ENCODE measurements around the gene PLIN3. TPM values are rescaled to one million over a fixed set of nuclear protein-coding genes. Genes with fewer than 3 reads are reported as not detected.

PLIN3 gene
- total RNA-seq, 1 donor from 2014 or later = 157 TPM

DNA sequence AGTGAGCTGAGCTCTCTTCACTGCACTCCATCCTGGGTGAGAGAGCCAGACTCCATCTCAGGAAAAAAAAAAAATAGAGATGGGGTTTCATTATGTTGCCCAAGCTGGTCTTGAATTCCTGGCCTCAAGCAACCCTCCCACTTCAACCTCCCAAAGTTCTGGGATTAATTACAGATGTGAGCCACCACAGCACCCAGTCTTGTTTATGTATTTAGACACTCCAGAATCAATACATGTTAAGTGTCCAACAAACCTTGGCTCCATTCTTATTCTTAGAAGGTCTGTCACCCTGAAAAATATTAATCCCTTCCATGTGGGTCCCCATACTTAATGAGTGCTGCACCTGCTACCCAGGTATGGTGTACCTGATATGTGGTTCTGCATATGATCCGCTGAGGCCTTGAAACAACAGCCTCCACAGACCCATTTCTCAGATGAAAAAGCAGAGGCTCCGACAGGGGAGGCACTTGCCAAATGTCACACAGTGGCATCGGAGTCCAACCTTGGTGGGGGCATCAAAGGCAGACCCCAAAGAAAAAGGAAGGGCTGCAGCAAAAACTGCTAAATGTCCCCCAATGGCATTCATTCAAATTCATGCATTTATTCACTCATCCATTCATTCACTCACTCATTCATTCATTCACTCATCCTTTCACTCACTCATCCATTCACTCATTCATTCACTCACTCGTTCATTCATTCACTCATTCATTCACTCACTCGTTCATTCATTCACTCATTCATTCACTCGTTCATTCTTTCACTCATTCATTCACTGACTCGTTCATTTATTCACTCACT, 52.6 kb downstream of the PLIN3 start:
- Mint-ChIP-seq H3K9me3 (ENCODE audit: unreplicated experiment) (no peaks in the 10 kb centered on the region), H3K27ac (ENCODE audit: unreplicated experiment) (no peak overlapping the region), H3K27me3 (ENCODE audit: low read depth, unreplicated experiment) (no peaks in the 10 kb centered on the region), H3K36me3 (ENCODE audit: low read depth, unreplicated experiment) (peaks cover 12% of the 10 kb centered on the region), H3K4me1 (ENCODE audit: low read depth, unreplicated experiment) (peaks cover 7% of the 10 kb centered on the region), H3K4me3 (ENCODE audit: unreplicated experiment) (no peak overlapping the region)
- H3K9ac ChIP-seq (ENCODE audit: low read length) = no peak overlapping the region
- H3K27me3 ChIP-seq (ENCODE audit: insufficient read depth, low read length) = no peaks in the 10 kb centered on the region
- DNase-seq (ENCODE audit: low read depth) = peak; percentile 41
- peak overlapping the region; percentile 75 for H3K4me2 ChIP-seq (ENCODE audit: low read length)
- FAIRE-seq = no peak
- no peaks in the 10 kb centered on the region for H4K20me1 ChIP-seq (ENCODE audit: insufficient read depth, low read length)
- H3K4me3 ChIP-seq (ENCODE audit: insufficient read depth, low read depth, low read length) = no peak overlapping the region
- no peak for TF ChIP-seq EZH2 (IDR thresholded peaks at IDR 0.05; ENCODE audit: insufficient read depth, low read length)
- TF ChIP-seq, protein P1, sequence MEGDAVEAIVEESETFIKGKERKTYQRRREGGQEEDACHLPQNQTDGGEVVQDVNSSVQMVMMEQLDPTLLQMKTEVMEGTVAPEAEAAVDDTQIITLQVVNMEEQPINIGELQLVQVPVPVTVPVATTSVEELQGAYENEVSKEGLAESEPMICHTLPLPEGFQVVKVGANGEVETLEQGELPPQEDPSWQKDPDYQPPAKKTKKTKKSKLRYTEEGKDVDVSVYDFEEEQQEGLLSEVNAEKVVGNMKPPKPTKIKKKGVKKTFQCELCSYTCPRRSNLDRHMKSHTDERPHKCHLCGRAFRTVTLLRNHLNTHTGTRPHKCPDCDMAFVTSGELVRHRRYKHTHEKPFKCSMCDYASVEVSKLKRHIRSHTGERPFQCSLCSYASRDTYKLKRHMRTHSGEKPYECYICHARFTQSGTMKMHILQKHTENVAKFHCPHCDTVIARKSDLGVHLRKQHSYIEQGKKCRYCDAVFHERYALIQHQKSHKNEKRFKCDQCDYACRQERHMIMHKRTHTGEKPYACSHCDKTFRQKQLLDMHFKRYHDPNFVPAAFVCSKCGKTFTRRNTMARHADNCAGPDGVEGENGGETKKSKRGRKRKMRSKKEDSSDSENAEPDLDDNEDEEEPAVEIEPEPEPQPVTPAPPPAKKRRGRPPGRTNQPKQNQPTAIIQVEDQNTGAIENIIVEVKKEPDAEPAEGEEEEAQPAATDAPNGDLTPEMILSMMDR (IDR thresholded peaks at IDR 0.05; ENCODE audit: insufficient read depth, low read depth, low read length) = no peak
- no peak overlapping the region for H3K27ac ChIP-seq (ENCODE audit: low read depth, low read length)
- peaks cover 5% of the 10 kb centered on the region for H3K36me3 ChIP-seq (ENCODE audit: insufficient read depth, low read length)
- no peaks in the 10 kb centered on the region for H3K79me2 ChIP-seq (ENCODE audit: insufficient read depth, low read length)
- H2AFZ ChIP-seq (ENCODE audit: low read depth, low read length) = no peak overlapping the region
- peaks cover 11% of the 10 kb centered on the region for H3K4me1 ChIP-seq (ENCODE audit: insufficient read depth, low read length)
- no peaks in the 10 kb centered on the region for H3K9me3 ChIP-seq (ENCODE audit: insufficient read depth, low read depth, low read length)

DNA sequence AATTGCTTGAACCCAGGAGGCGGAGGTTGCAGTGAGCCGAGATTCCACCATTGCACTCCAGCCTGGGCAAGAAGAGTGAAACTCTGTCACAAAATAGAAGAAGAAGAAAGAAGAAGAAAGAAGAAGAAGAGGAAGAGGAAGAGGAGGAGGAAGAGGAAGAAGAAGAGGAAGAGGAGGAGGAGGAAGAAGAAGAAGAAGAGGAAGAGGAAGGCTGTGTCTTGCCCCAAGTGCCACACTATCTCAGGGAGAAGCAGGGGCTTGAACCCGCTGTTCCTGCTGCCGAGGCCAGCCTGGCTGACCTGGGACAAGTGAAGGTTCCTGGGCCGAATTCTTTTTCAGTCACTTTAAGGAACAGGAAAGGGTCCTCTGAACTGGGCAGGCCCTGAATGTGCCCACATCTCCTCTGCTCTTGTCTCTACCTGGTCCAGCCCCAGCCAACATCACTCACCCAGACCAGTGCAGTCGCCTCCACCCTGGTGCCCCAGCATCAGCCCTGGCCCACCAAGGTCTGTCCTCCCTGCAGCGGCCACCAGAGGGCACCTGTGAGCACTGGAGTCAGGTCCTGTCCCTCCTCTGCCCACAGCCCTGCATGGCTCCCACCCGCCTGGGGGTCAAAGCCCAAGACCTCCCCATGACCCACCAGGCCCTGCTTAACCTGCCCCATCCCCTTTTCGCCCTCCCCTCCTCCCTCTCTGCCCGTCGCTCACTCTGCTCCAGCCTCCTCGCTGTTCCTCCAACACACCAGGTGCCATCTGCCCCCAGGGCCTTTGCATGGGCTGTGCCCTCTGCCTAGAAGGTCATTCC, 55.9 kb downstream of the PLIN3 start:
- peak overlapping the region; percentile 100 for H3K27ac Mint-ChIP-seq (ENCODE audit: unreplicated experiment)
- no peaks in the 10 kb centered on the region for H3K79me2 ChIP-seq (ENCODE audit: insufficient read depth, low read length)
- no peak overlapping the region for H3K4me3 Mint-ChIP-seq (ENCODE audit: unreplicated experiment)

More for the DNA sequence above, 55.9 kb downstream of the PLIN3 start:
- no peak overlapping the region for H2AFZ ChIP-seq (ENCODE audit: low read depth, low read length)
- H3K27me3 ChIP-seq (ENCODE audit: insufficient read depth, low read length) = no peaks in the 10 kb centered on the region
- H3K9me3 ChIP-seq (ENCODE audit: insufficient read depth, low read depth, low read length) = no peaks in the 10 kb centered on the region
- no peaks in the 10 kb centered on the region for H3K27me3 Mint-ChIP-seq (ENCODE audit: low read depth, unreplicated experiment)
- TF ChIP-seq, protein P1 (IDR thresholded peaks at IDR 0.05; ENCODE audit: insufficient read depth, low read depth, low read length) = peak; percentile 63
- TF ChIP-seq EZH2 (IDR thresholded peaks at IDR 0.05; ENCODE audit: insufficient read depth, low read length) = no peak
- H3K27ac ChIP-seq (ENCODE audit: low read depth, low read length) = peak overlapping the region; percentile 21
- no peaks in the 10 kb centered on the region for H3K9me3 Mint-ChIP-seq (ENCODE audit: unreplicated experiment)
- H3K36me3 ChIP-seq (ENCODE audit: insufficient read depth, low read length) = peaks cover under 1% of the 10 kb centered on the region
- H3K4me1 Mint-ChIP-seq (ENCODE audit: low read depth, unreplicated experiment) = peaks cover 9% of the 10 kb centered on the region
- H3K9ac ChIP-seq (ENCODE audit: low read length) = no peak overlapping the region
- H3K4me1 ChIP-seq (ENCODE audit: insufficient read depth, low read length) = peaks cover 13% of the 10 kb centered on the region
- H3K4me3 ChIP-seq (ENCODE audit: insufficient read depth, low read depth, low read length) = no peak overlapping the region
- H3K4me2 ChIP-seq (ENCODE audit: low read length) = no peak overlapping the region
- no peaks in the 10 kb centered on the region for H4K20me1 ChIP-seq (ENCODE audit: insufficient read depth, low read length)
- peaks cover 3% of the 10 kb centered on the region for H3K36me3 Mint-ChIP-seq (ENCODE audit: low read depth, unreplicated experiment)
- DNase-seq (ENCODE audit: low read depth) (no peak), FAIRE-seq (no peak)

All from astrocyte (in vitro differentiated cells and primary cell).